Stimulated activated CD4-positive, alpha-beta T cell treated with anti-CD3 and anti-CD28 coated beads, Interleukin-15, amount 100 ng/mL, for 1 hour (primary cell): ENCODE measurements around the gene FAXC.
"Not testable (repeated sequence)": the region's sequence is repeated elsewhere in the genome, so short reads cannot be mapped to it uniquely, and the experiment has no call there.

ENCODE experiments used
- DNase-seq, 2 donors: peaks; one replicate each; pipeline ENCODE4 v3.0.0-alpha.2; 2020; ENCODE audit warnings: low read depth in 1 of 2, low spot score in 1 of 2

FAXC gene

GRCh38 chr6:99287523-99287922 is 62.0 kb downstream of the FAXC start:
- DNase-seq = no peak

DNA sequence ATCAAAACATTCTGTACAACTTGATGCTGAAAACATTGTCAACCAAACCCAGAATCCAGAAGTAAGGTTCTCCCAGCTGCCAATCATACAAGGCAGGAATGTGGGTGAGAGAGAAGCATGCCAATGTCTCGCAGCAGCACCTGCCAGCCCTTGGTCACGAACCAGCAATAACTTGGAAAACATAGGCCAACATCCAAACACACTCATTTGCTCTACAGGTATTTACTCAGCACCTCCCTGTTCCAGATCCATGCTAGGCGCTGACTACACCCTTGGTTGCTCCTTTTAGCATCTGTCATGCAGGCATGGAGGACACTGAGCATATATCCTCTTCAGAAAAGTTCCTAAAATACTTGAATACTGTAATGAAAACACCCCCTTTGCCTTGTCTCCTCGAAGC is 63.6 kb downstream of the FAXC start:
- no peak for DNase-seq

DNA sequence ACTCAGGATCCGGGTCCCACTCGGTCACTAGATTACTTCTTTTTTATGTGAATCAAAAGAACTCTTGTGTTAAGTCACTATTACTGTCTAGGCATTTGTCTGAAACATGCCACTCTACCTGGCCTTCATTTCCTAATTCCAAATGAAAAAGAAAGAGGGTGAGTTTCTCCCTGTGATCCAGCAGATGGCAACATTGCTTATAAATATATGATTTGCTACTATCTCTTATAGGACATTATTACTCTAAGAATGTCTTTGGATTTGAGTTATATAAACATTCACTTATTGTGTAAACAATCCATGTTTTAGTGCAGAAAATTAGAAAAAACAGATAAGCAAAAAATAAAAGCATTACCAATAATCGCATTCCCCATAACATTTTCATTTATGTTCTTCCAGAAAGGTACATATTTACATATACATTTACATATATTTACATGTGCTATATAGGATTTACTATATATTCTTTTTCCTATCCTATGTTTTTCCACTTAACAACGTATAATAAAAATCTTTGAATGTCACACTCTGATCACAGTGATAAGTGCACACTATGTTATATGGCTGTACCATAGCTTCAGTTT is 66.9 kb downstream of the FAXC start:
- no peak for DNase-seq

GRCh38 chr6:99276747-99277146 is 72.7 kb downstream of the FAXC start:
- no peak for DNase-seq

GRCh38 chr6:99270826-99271225 is 78.6 kb downstream of the FAXC start:
- no peak for DNase-seq

DNA sequence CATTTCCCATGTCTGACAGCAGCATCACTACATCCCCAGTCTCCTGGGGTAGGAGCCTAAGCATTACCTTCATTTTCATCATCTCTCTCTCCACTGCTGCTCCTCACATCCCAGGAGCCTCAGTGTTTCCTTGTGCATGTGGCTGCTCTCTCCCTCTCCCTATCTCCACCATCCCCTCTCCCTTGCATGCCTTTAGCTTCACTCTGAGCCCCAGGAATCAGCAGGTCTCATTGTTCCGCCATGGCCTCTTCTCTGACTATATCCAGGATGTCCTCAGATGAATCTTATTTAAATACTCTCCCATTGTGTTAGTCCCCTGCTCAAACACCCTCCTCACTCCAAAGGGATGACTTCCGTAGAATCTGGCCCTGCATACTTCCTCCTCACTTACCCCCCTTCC is 79.4 kb downstream of the FAXC start:
- no peak for DNase-seq

DNA sequence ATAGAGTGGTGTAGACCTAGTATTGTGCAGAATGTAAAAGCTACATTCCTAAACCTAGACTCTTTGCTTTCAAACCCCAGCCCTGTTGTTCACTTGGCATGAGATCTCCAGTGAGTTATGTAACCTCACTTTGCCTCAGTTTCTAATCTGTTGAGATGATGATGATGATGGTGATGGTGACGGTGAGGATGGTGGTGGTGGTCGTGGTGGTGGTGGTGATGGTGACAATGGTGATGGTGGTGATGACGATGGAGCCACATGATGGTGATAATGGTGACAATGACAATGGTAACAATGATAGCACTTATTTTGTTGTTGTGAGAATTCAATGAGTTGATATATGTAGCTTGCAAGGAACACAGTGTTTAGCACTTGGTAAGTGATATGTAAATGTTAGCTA is 80.3 kb downstream of the FAXC start:
- DNase-seq = no peak

DNA sequence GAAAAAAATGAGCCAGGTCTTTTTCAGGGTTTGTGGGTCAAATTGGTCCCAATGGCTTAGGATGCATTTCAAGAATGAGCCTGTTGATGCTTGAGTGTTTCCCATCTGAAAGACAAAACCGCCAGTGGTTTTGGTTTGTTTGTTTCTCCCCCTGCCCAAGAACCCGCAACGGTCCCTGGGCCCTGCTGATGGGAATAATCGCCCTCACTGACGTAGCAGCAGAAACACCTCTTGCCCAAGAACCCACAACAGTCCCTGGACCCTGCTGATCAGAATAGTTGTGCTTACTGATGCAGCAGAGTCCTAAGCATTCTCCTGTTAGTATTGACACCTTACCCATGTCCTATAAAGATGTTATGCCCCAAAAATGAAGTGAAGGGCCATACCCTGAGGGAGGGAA is 82.5 kb downstream of the FAXC start:
- not testable (repeated sequence) for DNase-seq

DNA sequence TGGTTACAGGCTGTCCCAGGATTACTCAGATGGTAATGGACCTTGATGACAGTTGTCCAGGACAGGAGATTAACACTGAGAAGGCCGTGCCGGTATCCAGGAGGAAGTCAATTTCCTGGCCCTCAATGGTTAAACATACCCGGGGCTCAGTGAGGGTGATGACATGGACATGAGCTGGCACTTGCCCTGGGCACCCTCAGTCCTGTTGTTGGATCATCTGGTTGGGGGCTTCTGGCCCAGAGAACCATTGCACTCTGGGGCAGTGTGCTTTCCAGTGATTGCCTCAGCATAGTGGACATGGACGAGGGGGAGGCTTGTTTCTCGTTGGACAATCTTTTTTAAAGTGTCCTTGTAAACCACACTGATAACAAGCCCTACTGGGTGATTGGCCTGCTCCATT is 84.0 kb downstream of the FAXC start:
- not testable (repeated sequence) for DNase-seq

GRCh38 chr6:99254616-99255550 is 94.6 kb downstream of the FAXC start:
- DNase-seq = no peak

DNA sequence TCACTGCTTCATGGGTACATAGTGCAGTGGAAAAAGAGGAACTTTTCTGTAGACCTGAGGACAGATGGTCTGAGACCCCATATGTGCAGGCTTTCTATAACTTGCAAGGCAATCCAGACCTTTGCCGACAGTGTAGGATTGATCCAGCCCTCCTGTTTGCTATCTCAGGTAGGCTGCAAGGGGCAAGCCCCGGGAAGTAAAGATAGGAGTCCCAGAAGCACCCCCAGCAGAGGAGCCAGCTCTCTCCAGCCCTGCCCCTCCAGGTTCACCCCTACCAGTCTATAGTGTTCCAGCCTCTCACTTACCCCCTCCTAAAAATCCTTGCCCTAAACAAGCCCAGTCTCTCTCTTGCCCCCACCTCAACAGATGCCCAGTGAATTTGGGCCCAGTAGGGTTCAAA is 96.2 kb downstream of the FAXC start:
- no peak for DNase-seq

- DNase-seq = no peak
These were observed 97.1 kb downstream of the FAXC start for GRCh38 chr6:99252421-99252820.

DNA sequence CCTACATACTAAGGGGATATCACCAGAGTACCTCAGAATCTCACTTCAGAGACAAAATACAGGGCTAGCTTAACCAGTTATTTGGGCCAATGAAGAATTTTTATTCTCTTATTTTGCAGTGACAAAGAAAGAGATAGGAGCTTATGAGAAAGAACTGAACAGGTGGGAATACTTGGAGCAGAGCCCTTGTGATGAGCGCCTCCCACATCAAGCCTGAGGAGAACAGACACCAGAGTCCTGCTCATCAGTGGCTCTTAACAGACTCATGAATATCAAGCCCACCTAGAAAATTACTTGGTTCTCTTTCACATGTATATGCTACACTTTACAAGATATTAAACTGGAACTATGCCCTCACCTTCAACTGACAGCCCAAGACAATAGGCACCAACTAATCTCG is 99.0 kb downstream of the FAXC start:
- no peak for DNase-seq

GRCh38 chr6:99246602-99247001 is 102.9 kb downstream of the FAXC start:
- no peak for DNase-seq

DNA sequence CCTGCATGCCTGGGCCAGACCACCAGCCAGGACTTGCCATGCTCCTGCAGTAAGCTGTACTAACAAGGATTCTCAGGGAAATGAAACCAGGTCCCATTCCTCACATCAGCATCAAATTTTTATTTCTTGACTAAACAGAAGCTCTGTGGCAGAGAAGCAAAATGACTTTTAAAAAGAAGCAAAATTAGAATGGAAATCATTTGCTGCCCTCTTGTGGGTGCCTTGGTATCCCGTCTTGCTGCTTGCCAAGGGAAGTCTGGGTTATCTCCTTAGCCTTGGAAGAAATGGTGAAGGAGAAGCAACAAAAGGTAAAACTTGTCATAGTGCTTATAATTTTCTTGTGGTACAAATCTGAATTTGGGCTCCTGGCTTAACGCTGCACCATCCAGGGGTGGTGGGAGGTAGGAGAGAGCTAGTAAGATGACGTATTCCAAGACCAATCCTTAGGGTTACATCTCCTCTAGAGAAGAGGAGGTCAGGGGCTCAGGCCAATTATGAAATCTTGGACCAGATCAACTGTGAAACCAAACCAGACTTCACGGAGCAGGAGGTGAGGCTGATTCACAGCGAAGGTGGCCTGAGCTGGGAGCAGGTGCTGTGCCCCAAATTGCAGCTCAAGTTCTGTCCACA is 107.5 kb downstream of the FAXC start:
- DNase-seq = no peak

- no peak for DNase-seq
These were observed 113.5 kb downstream of the FAXC start for GRCh38 chr6:99236010-99236409.

- DNase-seq = no peak
These were observed 116.3 kb downstream of the FAXC start for GRCh38 chr6:99233219-99233618.

- no peak for DNase-seq
These were observed 117.4 kb downstream of the FAXC start for GRCh38 chr6:99232056-99232455.

DNA sequence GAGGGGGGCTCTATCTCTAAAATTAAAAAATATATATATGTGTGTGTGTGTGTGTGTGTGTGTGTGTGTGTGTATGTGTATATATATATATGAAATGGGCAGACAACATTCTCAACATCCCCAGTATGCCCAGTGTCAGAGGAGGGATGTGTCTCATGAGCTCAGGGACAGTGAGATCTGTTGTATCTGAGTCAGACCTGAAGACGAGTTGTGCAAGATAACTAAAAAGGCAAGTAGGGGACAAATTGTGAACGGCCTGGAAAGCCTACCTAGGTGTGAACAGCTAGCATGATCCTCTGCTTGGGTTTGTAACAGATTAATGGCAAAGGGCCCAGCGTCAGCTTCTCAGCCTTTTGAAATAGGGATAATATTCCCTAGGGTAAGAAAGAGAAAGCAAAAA is 124.3 kb downstream of the FAXC start:
- no peak for DNase-seq
